ENCODE measurements around the gene CATSPERD.

CATSPERD gene

DNA sequence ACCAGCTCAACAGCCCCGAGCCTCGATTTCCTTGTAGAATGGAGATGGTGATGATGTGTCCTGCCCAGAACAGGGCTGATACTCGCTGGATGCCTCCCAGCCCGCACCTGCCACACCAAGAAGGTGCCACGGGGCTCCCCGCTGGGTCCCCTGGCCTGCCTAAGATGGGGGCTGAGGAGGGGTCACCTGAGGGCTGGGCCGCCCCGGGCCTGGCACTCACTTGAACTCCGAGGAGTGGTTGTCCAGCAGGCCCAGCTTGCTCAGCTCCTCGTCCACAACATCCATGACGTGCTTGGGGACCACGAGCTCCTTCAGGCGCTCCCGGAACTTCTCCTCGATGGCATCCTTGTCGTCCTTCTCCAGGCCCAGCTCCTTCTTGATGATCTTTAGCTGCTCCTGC, 14.9 kb upstream of the CATSPERD start:
- TF ChIP-seq CTCF (IDR thresholded peaks at IDR 0.05; ENCODE audit: low read depth, low read length), result no peak

GRCh38 chr19:5706876-5707573, 13.4 kb upstream of the CATSPERD start:
- DNase-seq (ENCODE audit: extremely low read depth, low read depth), result no peak
- TF ChIP-seq CTCF (IDR thresholded peaks at IDR 0.05; ENCODE audit: low read depth, low read length), result no peak

More for the DNA sequence above, 14.9 kb upstream of the CATSPERD start:
- no peak for DNase-seq (ENCODE audit: extremely low read depth, low read depth)

GRCh38 chr19:5707576-5708575, 12.6 kb upstream of the CATSPERD start:
- DNase-seq (ENCODE audit: extremely low read depth, low read depth), result no peak
- no peak for TF ChIP-seq CTCF (IDR thresholded peaks at IDR 0.05; ENCODE audit: low read depth, low read length)

GRCh38 chr19:5711025-5711424, 9.4 kb upstream of the CATSPERD start:
- no peak for DNase-seq (ENCODE audit: extremely low read depth, low read depth)
- no peak for TF ChIP-seq CTCF (IDR thresholded peaks at IDR 0.05; ENCODE audit: low read depth, low read length)

GRCh38 chr19:5711713-5712161, 8.7 kb upstream of the CATSPERD start:
- TF ChIP-seq CTCF (IDR thresholded peaks at IDR 0.05; ENCODE audit: low read depth, low read length), result no peak
- no peak for DNase-seq (ENCODE audit: extremely low read depth, low read depth)

GRCh38 chr19:5713228-5713627, 7.2 kb upstream of the CATSPERD start:
- no peak for DNase-seq (ENCODE audit: extremely low read depth, low read depth)
- no peak for TF ChIP-seq CTCF (IDR thresholded peaks at IDR 0.05; ENCODE audit: low read depth, low read length)

- TF ChIP-seq CTCF (IDR thresholded peaks at IDR 0.05; ENCODE audit: low read depth, low read length), result no peak
- no peak for DNase-seq (ENCODE audit: extremely low read depth, low read depth)
Observed at GRCh38 chr19:5714816-5715215, 5.6 kb upstream of the CATSPERD start.
